HG03045 (cell line): ENCODE data around the gene KIF3B.
"Not testable (repeated sequence)": the region's sequence is repeated elsewhere in the genome, so short reads cannot be mapped to it uniquely, and the experiment has no call there.

Source experiments
- ATAC-seq: cut with Tn5 transposase; IDR thresholded peaks from one replicate; pipeline ENCODE4 v1.9.1; 2021; ENCODE audit warnings: mild to moderate bottlenecking, moderate library complexity; ENCODE audit not compliant: unreplicated experiment

Gene KIF3B

DNA sequence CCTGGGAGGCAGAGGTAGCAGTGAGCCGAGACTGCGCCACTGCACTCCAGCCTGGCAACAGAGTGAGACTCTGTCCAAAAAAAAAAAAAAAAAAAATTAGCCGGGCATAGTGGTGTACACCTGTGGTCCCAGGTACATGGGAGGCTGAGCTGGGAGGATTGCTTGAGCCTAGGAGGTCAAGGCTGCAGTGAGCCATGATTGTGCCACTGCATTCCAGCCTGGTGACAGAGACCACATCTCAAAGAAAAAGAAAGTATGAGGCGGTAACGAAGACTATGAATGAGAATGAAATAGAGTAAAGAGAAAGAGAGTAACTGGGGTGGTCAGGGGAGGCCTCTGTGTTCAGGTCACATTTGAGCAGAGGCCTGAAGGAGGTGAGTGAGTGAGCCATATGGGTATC is 31.2 kb upstream of the KIF3B start:
- ATAC-seq = not testable (repeated sequence)

DNA sequence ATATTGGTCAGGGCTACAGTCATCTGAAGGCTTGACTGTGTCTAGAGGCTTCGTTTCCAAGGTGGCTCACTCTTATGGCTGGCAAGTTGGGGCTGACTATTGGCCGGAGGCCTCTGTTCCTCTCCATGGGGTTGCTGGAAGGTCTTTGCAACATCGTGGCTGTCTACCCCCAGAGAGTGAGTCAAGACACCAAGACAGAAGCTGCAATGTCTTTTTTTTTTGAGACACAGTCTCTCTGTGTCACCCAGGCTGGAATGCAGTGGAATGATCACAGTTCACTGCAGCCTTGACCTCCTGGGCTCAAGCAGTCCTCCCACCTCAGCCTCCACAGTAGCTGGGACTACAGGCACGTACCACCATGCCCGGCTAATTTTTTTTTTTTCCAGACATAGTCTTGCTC is 29.4 kb upstream of the KIF3B start:
- no peak for ATAC-seq

DNA sequence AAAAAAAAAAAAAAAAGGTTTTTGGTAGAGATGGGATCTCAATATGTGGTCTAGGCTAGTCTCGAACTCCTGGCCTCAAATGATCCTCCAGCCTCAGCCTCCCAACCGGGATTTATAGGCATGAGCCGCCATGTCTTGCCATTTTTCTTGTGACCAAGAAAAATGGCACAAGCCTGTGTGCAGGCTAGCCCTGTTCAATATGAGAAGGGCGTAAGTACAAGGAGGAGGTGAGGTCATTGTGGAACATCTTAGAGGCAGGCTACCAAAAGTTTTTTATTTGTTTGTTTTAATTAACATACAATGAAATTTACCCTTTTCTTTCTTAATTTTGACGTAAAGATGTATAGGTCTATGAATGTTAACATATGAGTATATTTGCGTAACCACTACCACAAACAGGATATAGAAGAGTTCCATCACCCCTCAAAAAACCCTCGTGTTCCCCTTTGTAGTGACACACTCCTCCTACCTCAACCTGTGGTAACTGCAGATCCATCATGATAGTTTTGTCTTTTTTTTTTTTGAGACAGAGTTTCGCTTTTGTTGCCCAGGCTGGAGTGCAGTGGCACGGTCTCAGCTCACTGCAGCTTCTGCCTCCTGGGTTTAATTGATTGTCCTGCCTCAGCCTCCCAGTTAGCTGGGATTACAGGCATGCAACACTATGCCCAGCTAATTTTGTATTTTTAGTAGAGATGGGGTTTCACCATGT is 28.3 kb upstream of the KIF3B start:
- ATAC-seq = no peak

DNA sequence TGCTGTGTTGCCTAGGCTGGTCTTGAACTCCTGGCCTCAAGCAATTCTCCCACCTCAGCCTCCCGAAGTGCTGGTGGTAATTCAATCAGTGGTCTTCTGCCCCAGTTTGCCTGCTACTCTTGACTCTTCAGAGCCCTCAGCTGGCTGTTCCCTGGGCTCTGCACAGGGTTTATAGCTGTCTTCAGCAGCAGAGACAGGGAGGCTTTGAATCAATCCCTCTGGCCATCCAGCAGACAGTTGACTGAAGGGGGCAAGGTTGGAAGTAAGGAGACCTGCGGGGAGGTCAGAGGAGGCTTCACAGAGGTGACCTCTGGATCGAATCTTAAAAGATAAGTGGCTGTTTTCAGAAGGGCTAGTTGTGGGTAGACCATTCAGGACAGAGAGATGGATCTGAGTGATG is 26.0 kb upstream of the KIF3B start:
- no peak for ATAC-seq

DNA sequence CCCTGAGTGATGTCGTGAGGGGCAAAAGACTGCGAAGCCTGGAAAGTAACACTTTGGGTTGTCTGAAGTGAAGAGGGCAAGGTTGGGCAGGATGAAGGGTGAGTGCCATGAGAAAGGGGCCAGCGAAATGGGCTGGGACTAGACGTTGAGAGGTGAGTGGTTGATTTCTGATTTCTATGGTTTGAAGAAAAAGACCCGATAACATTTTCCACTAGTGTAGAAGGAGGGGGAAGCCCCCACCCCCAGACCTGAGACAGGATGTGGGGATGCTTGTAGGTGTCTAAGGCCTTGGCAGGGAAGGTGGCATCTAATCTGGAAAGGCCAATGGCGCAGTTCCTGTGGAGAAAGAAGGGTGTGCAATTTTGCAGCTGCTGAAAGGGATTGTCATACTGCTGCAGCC is 25.3 kb upstream of the KIF3B start:
- no peak for ATAC-seq

DNA sequence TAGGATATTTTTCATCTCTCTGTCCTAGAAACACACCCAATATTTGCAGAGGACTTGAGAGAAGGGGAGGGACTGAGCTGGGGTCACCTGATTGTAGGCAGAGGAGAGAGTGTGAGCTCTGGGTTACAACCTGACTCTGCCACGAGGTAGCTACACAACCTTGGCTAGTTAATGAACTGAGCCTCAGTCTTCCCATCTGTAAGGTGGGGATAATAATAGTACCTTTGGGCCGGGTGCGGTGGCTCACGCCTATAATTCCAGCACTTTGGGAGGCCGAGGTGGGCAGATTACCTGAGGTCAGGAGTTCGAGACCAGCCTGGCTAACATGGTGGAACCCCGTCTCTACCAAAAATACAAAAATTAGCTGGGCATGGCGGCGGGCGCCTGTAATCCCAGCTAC is 16.5 kb upstream of the KIF3B start:
- ATAC-seq = not testable (repeated sequence)

DNA sequence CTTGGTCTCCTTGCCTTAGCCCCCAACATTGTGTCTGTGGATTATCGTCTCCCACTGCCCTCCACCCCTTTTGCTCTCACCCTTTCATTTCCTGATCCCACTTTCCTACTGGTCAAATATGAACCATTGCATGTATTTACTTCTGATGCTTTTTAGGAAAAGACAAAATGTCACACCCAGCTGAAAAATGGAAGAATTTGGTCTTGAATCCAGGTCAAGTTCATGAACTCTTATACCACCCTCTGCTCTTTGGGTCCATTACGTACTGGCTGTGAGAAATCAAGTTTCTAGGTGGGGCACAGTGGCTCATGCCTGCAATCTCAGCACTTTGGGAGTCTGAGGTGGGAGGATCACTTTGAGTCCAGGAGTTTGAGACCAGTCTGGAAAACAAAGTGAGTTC is 15.8 kb upstream of the KIF3B start:
- no peak for ATAC-seq

DNA sequence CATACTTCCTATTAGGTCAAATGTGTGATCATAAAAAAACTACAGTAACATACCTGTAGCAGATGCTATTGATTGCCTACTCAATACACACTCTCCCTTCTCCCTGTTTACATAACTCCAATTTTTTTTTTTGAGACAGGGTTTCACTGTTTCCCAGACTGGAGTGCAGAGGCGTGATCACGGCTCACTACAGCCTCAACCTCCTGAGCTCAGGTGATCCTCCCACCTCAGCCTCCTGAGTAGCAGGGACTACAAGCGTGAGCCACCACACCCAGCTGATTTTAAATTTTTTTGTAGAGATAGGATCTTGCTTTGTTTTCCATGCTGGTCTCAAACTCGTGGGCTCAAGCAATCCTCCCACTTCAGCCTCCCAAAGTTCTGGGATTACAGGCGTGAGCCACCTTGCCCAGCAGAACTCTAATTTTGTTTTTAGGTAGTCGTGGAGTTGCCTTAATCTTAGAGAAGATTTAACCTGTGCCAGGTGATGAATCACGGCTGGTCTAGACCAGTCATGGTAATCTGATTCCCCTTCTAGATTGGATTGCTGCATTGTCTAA is 14.0 kb upstream of the KIF3B start:
- no peak for ATAC-seq

DNA sequence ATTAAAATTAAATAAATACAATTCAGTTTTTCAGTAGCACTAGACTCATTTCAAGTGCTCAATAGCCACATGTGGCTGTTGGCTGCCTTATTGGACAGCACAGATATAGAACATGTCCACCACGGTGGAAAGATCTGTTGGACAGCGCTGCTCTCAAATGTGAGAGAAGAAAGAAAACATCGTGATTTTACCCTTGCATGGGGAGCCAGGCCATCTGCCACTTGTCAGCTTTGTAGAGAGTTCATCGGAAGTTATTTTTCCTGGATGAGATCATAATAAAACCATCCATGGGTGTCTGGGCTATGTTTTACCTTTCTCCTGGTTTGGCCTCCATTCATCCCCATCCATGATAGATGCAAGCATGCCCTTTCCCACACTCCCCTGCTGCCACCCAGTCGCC is 5.8 kb upstream of the KIF3B start:
- ATAC-seq = no peak

DNA sequence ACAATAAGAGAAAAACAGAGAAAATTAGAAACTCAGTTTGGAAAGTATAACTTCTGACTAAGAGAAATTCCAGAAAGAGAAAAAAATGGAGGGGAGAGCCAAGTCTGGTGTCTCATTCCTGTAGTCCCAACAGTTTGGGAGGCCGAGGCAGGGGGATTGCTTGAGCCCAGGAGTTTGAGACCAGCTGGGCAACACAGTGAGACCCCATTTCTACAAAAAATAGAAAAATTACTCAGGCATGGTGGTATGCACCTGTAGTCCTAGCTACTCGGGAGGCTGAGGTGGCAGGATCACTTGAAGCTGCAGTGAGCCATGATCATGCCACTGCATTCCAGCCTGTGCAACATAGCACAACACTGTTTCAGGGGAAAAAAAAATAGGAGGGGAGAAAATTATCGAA is 3.1 kb upstream of the KIF3B start:
- no peak for ATAC-seq

DNA sequence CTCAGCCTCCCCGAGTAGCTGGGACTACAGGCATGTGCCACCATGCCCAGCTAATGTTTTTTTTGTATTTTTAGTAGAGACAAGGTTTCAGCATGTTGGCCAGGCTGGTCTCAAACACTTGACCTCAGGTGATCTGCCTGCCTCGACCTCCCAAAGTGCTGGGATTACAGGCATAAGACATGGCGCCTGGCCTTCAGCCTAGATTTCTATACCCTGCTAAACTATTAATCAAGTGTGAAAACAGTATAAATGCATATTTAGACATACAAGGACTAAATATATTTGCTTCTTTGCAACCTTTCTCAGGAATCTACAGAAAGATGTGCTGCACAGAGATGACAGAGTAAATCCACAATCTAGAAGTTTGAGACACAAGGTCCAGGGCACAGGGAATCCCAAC is 2.3 kb upstream of the KIF3B start:
- ATAC-seq = not testable (repeated sequence)

DNA sequence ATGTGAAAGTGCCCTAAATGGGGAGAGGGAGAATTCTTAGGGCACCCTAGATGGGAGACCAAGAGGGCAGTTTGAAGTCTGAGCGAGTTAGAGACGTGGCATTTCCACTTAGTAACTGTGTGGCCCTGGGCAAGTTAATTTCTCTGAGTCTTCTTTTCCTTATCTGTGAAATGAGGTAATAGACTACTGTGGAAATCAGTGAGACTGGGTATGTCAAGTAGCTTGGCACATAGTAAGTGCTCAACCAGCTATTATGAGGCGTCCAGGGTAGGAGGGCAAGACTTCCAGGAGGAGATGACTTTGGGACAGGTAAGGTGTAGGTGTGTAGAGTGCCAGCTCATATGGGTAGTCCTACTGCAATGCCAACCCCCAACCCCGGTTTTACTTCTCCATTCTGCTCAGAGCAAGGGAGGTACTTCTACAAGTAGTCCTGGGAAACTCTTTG is 770 bp downstream of the KIF3B start:
- ATAC-seq = peak; percentile 74

DNA sequence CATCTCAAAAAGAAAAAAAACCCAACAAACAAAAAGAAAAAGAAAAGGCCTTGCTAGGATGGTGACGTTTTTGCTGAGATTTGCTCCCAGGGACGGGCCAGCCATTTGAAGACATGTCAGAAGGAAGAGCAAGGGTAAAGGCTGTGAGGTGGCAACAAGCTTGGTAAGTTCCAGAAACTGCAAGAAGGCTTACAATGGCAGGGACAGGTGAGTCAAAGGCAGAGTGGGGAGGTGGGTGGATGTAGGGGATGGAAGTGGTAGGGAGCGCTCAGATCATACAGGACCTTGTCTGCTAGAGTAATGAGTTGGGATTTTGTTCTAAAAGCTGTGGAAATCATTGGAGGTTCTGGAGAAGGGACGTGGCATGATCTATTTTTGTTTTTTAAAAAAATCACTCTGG is 4.3 kb downstream of the KIF3B start:
- ATAC-seq = no peak

DNA sequence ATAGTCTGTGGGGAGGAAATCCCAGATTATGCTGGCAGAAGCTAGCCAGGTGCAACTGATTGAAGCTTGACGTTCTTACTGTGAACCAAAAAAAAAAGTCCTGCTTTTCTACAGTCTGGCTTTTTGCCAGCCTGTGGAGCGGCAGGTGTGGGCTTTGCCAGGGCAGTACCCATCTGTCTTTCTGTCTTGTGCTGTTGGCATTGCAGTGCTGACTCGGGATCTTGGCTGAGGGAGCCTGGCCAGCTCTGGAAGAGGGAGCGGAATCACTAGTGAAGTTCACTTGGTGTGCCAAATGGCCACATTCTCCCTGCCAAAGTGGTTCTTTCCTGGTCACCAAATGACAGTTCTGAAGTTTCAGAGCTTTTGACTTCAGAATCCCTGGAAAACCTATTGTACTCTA is 5.0 kb downstream of the KIF3B start:
- ATAC-seq = no peak

DNA sequence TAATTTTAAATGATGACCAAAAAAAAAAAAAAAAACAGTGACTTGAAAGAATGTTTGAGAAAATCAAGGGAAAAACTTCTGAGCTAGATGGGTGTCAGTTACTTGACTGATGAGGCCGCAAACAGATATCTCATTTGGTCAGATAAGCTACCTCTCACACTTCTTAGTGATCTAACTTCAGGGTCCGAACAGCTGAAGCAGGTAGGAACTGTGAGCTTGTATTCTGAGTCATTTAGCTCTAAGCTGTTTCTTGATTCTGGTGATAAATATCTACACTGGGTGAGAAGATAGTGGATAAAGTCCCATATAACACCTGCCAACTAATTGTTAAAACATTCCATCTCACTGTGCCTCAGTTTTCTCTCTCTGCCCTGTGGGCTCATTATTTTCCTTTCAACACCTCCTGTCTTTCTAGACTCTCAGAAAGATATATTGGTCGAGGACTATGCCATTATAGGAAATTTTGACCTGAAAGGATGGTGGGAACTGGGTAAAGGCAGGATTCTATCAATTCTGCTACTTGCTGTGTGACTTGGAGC is 7.7 kb downstream of the KIF3B start:
- peak; percentile 28 for ATAC-seq

DNA sequence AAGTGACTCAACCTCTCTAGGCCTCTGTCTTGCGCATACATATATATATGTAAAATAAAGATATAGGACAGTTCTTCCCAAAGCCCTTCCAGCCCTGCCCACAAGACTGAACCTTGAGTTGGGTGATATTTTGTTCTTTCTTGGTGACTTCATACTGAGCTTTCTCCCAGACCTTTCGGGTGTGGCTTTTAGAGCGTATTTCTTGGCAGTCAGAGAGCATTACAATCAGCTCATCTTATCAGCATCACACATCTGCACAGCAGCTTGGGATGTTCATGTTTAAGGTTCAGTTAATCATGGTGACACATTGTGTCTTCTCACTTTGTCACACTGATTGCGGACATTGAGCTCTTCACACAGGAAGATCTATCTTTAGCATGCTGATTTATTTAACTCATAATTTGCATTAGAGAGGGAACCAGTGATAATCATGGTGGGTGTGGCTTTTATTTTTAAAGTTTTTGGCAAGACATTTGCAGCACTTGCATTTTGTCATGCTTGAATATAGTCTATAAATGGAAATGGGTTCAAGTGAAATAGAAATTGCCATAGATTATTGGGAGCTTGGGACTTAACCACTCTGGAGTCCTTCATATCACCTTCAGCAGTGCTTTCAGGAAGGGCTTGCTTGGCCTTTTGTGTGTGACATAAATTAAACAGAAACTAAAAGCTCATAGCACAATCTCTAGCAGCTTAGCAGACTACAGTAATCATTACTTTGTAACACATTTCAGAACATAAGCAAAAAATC is 8.3 kb downstream of the KIF3B start:
- ATAC-seq = peak; percentile 54

DNA sequence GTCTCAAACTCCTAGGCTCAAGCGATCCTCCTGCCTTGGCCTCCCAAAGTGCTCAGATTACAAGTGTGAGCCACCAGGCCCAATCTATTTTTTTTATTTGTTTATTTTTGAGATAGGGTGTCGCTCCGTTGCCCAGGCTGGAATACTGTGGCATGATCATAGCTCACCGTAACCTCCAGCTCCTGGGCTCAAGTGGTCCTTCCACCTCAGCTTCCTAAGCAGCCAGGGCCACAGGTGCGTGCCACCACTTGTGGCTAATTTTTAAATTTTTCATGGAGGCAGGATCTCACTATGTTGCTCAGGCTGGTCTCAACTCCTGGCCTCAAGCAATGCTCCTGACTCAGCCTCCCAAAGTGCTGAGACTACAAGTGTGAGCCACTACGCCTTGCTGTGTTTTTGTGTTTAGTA is 9.8 kb downstream of the KIF3B start:
- ATAC-seq = no peak

DNA sequence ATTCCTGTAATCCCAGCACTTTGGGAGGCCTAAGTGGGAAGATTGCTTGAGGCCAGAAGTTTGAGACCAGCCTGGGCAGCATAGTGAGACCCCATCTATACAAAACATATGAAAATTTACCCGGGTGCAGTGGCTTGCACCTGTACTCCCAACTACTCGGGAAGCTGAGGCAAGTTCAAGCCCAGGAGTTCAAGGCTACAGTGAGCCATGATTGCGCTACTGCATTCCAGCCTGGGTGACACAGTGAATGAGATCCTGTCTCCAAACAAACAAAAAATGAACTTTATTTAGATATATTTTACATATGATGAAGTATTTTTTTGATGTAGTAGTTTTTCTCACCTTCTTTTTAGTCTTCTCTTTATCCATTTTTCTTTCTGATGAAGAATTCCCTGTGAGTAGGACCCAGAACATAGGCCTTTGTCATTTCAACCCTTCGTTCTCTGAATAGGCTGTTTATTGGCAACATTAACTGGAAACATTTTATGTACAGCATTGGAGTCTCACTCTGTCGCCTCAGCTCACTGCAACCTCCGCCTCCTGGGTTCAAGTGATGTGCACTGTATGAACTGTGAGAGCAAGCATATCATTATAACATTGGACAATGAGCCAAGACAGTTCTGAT is 10.9 kb downstream of the KIF3B start:
- ATAC-seq = no peak

DNA sequence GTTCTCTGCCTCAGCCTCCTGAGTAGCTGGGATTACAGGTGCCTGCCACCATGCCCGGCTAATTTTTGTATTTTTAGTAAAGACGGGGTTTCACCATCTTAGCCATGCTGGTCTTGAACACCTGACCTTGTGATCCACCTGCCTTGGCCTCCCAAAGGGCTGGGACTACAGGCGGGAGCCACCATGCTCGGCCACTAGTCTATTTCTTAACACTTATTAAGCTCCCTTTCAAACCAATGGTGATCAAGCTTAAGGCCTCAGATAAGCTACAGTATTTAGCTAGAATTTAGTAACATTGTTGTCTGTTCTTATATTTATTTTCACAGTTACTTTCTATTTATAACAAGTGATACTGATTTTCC is 11.8 kb downstream of the KIF3B start:
- not testable (repeated sequence) for ATAC-seq

DNA sequence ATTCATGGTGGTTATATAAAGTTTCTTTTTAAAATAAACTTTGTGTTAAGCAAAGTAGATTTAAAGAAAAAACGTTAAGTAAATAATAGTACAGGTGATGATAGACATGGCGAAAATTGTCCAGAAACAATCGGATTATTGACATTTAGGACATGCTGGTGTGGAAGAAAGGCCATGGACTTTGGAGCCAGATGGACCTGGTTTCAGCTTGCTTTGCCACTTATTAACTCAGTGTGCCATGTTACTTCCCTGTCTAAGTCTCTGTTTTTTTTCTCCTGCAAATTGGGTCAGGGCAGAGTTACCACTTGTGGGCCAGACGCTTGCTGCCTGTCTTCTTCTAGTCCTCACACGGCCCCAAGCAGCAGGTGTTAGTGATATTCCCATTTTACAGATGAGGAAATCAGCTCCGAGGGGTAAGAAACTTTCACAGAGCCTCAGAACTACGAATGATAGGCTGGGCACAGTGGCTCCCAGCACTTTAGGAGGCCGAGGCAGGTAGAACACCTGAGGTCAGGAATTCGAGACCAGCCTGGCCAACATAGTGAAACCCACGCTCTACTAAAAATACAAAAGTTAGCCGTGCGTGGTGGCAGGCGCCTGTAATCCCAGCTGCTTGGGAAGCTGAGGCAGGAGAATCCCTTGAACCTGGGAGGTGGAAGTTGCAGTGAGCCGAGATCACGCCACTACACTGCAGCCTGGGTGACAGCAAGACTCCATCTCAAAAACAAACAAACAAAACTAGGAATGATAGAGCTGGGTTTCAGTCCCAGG is 12.4 kb downstream of the KIF3B start:
- ATAC-seq = no peak

DNA sequence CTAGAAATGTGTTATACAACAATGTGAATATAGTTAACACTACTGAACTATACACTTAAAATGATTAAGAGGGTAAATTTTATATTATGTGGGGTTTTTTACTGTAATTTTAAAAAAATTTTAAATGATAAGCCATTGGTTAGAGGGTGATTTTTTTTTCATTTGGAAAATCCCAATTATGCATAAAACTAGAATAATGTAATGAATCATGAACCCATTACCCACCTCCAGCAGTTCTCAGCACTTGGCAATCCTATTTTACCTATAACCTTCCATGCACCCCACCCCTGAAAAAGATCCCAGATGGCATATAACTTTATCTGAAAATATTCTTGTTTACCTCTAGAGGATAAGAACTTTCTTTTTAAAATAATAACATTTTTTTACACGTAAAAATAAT is 13.7 kb downstream of the KIF3B start:
- ATAC-seq = no peak
